GM18873 (cell line): ENCODE measurements around the gene FXYD5.

Experiments
- ATAC-seq: cut with Tn5 transposase; IDR thresholded peaks from one replicate; pipeline ENCODE4 v1.9.1; 2021; ENCODE audit warnings: mild to moderate bottlenecking, moderate library complexity, moderate number of reproducible peaks; ENCODE audit not compliant: unreplicated experiment, low FRiP score

FXYD5 gene

GRCh38 chr19:35154525-35155406, at the start of gene FXYD5:
Gene FXYD5 (plus strand): TSS chr19:35154735. CDS start chr19:35155551, 816 bp downstream.
- ATAC-seq, result no peak

GRCh38 chr19:35105047-35105410, 49.5 kb upstream of the FXYD5 start:
- no peak for ATAC-seq

GRCh38 chr19:35105411-35106290, 48.9 kb upstream of the FXYD5 start:
- ATAC-seq, result no peak

GRCh38 chr19:35106291-35106583, 48.3 kb upstream of the FXYD5 start:
- no peak for ATAC-seq

- ATAC-seq, result no peak
These were observed 47.5 kb upstream of the FXYD5 start for GRCh38 chr19:35106898-35107541.

- no peak for ATAC-seq
These were observed 47.0 kb upstream of the FXYD5 start for GRCh38 chr19:35107545-35107944.

GRCh38 chr19:35108730-35109129, 45.8 kb upstream of the FXYD5 start:
- ATAC-seq, result no peak

- ATAC-seq, result no peak
These were observed 45.0 kb upstream of the FXYD5 start for GRCh38 chr19:35109395-35110112.

GRCh38 chr19:35110974-35111373, 43.6 kb upstream of the FXYD5 start:
- no peak for ATAC-seq

GRCh38 chr19:35112995-35113688, 41.4 kb upstream of the FXYD5 start:
- ATAC-seq, result no peak

GRCh38 chr19:35114353-35115176, 40.0 kb upstream of the FXYD5 start:
- no peak for ATAC-seq

GRCh38 chr19:35115177-35115951, 39.2 kb upstream of the FXYD5 start, which contains the start of gene FXYD3:
Gene FXYD3 (plus strand): TSS chr19:35115823. CDS start chr19:35119377, 3,554 bp downstream.
- ATAC-seq, result no peak

- no peak for ATAC-seq
These were observed 38.3 kb upstream of the FXYD5 start for GRCh38 chr19:35116072-35116801.

- no peak for ATAC-seq
These were observed 37.4 kb upstream of the FXYD5 start for GRCh38 chr19:35117116-35117515.

GRCh38 chr19:35117799-35118198, 36.7 kb upstream of the FXYD5 start:
- no peak for ATAC-seq

- ATAC-seq, result no peak
These were observed 36.1 kb upstream of the FXYD5 start for GRCh38 chr19:35118268-35119020.

GRCh38 chr19:35119091-35119490, 35.4 kb upstream of the FXYD5 start:
- ATAC-seq, result no peak
